ENCODE results near the gene DCPS.
A peak's percentile ranks its signal among the peaks of the same experiment; 100 is the strongest.

The DCPS gene

DNA sequence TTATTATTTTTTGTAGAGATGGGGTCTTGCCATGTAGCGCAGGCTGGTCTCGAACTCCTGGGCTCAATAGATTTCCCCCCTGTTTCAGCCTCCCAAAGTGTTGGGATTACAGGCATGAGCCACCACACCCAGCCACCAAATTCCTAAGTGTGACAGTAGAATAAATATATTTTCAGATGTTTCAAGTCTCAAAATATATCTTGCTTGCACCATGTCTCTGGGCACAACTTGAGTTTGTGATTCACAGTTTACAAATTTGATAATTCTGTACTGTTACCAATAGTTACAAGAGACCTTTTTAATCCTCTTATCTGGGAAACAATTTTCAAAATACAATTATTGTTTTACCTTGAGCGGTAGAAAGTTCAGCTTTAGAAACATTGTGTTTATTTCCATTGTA is 19.1 kb downstream of the DCPS start:
- intact Hi-C loops (cut with DNase I), result no loop called here
- DNase-seq, result peak in 1 of 10 donors; percentile 5

DNA sequence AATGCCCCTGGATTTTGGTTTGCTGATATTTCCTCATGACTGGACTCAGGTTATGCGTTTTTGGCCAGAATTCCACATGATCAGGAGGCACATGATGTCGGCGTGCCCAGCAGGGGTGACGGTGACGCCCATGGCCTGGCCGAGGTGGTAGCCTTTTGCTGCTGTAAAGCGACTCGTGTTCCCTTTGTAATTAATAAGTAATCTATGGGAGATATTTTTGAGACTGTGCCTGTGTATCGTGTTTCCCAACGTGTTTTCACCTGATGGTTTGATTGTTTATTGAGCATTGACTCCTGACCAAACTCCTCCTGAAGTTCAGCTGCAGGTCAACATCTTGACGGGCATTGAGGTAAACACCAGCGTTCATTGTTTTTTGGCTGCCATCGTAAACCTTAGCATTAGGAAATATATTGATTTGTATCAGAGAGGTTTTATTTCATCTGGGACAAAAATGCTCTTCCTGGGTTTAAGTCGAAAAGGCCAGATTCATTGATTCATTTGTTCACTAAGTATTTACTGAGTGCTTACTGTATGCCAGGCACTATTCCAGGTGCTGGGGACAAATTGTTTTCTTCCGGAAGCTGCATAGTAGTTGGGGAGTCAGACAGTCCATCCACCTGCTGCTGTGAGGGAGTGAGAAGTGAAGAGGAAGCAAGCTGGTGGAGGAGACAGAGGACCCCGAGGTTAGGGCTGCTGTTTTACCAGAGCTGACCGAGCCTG is 23.6 kb downstream of the DCPS start:
- DNase-seq, result peak in 2 of 10 donors; percentile 14 to 45
- intact Hi-C loops (cut with DNase I), result no loop called here

GRCh38 chr11:126328001-126328390 is 24.1 kb downstream of the DCPS start:
- intact Hi-C loops (cut with DNase I), result no loop called here
- DNase-seq, result peak in 2 of 10 donors; percentile 62 to 77

- intact Hi-C loops (cut with DNase I), result no loop called here
- DNase-seq, result peak in 2 of 10 donors; percentile 63 to 65
These were observed 24.6 kb downstream of the DCPS start for GRCh38 chr11:126328444-126328843.

GRCh38 chr11:126328938-126329643 is 25.2 kb downstream of the DCPS start:
- DNase-seq, result peak in 2 of 10 donors; percentile 40 to 54
- intact Hi-C loops (cut with DNase I), result no loop called here

GRCh38 chr11:126329644-126330211 is 25.9 kb downstream of the DCPS start:
- DNase-seq, result peak in 1 of 10 donors; percentile 13
- intact Hi-C loops (cut with DNase I), result no loop called here

DNA sequence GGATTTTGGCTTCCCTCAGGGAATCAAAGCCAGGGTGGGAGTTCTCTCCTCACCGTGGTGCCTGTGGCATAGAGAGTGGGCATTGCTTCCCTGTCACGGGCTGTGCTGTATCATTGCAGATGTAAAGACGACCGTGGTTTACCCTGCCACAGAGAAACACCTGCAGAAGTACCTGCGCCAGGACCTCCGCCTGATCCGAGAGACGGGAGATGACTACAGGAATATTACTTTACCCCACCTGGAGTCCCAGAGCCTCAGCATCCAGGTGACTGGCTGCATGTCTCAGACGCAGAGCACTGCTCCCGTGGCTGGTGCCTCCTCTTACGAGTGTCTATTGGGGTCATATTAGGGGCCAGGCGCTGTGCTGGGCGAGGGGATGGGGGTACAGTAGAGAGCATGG is 27.4 kb downstream of the DCPS start:
- intact Hi-C loops (cut with DNase I), result no loop called here

GRCh38 chr11:126332221-126332711 is 28.4 kb downstream of the DCPS start:
- peak in 5 of 10 donors; percentile 33 to 87 (median 43) for DNase-seq

More for the DNA sequence above, 27.4 kb downstream of the DCPS start:
- peak in 2 of 10 donors; percentile 43 to 46 for DNase-seq

GRCh38 chr11:126333142-126333541 is 29.3 kb downstream of the DCPS start:
- intact Hi-C loops (cut with DNase I), result no loop called here
- no peak for DNase-seq

More at GRCh38 chr11:126332221-126332711, 28.4 kb downstream of the DCPS start:
- intact Hi-C loops (cut with DNase I), result no loop called here

- peak in 2 of 10 donors; percentile 24 to 55 for DNase-seq
- intact Hi-C loops (cut with DNase I), result no loop called here
These were observed 31.0 kb downstream of the DCPS start for GRCh38 chr11:126334659-126335462.

DNA sequence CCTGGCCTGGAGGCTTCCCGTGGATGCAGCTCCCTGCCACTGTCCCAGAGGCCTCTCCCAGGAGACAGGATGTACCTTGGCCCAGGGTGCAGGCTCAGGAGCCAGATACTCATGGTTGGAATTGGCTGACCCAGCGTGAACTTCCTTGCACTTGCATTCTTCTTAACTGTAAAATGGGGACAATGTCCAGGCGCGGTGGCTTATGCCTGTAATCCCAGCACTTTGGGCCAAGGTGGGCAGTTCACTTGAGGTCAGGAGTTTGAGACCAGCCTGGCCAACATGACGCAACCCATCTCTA is 31.6 kb downstream of the DCPS start:
- intact Hi-C loops (cut with DNase I), result no loop called here
- DNase-seq, result peak in 2 of 10 donors; percentile 19 to 52

- DNase-seq, result no peak
- intact Hi-C loops (cut with DNase I), result no loop called here
These were observed 32.3 kb downstream of the DCPS start for GRCh38 chr11:126336138-126336541.

DNA sequence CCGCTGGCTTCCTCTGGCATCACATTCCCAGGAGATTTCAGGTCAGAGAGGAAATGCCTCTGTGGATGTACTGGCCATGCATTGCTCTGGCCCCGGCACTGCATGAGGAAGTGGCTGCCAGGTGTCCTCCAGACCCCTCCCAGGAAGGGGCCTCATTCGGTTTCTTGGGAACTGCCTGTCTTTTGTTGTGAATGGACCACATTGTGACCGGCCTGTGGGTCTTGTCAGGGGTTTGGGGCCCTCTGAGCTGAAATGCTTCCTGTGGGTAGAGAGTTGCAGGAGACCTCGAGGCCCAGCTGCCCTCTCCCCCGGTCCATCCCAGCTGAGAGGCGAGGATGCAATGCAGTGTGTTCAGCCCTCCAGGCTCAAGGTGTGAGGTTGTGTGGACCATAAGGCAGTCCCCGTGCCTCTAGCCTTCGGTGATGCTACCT is 32.8 kb downstream of the DCPS start:
- peak in 2 of 10 donors; percentile 16 to 27 for DNase-seq
- intact Hi-C loops (cut with DNase I), result no loop called here

DNA sequence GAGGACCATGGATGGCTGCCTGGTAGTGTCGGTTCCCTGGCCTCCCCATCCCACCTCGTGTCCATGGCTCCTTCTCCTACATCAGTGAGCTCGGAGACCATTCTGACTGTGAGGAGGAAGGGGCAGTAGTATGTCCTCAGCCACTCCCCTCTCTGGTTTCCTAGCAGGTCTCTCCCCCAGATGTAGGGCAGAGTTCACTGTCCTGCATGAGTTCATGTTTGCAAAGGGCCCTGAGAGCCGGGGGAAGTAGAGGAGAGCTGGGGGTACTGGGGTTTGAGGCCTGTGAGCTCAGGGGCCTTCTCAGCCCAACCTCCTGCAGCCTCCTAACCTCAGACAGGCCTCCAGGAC is 33.2 kb downstream of the DCPS start:
- peak in 1 of 10 donors; percentile 34 for DNase-seq
- intact Hi-C loops (cut with DNase I), result no loop called here

DNA sequence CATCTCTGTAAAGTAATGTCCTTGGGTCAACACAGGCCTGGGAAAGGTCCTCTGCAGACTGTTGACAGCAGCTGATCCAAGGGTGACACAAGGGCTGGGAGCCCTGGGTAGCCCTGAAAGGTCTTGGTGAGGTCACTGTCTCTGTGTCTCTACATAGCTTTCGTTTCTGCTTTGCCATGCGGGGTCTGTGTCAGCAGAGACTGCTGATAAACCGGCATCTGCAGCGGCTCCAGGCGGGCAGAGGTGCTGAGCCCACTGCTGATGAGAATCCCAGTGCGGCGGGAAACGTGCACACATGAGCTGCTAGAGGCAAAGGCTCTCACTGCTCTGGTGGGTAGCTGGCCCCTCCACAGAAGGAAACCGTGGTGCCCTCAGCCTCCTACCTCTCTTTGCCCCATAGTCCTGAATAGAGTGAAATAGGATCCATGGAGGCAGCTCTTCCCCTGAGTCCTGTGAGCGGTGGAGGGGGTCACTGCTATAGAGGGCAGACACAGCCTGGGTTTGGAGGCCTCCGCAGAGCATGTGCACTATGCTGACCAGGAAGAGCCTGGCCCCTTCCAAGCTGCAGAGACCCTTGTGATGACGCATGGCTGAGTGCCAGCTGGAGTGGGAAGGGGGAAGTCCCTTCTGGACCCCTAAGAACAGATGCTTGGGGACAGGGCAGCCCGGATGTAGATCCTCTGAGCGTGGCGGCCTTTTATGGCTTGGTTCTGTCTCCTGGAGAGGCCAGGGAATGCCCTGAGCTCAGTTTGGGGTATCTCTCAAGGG is 33.8 kb downstream of the DCPS start:
- intact Hi-C loops (cut with DNase I), result no loop called here
- peak in 2 of 10 donors; percentile 55 to 76 for DNase-seq

- intact Hi-C loops (cut with DNase I), result no loop called here
- peak in 2 of 10 donors; percentile 14 to 55 for DNase-seq
These were observed 34.6 kb downstream of the DCPS start for GRCh38 chr11:126338346-126339055.

DNA sequence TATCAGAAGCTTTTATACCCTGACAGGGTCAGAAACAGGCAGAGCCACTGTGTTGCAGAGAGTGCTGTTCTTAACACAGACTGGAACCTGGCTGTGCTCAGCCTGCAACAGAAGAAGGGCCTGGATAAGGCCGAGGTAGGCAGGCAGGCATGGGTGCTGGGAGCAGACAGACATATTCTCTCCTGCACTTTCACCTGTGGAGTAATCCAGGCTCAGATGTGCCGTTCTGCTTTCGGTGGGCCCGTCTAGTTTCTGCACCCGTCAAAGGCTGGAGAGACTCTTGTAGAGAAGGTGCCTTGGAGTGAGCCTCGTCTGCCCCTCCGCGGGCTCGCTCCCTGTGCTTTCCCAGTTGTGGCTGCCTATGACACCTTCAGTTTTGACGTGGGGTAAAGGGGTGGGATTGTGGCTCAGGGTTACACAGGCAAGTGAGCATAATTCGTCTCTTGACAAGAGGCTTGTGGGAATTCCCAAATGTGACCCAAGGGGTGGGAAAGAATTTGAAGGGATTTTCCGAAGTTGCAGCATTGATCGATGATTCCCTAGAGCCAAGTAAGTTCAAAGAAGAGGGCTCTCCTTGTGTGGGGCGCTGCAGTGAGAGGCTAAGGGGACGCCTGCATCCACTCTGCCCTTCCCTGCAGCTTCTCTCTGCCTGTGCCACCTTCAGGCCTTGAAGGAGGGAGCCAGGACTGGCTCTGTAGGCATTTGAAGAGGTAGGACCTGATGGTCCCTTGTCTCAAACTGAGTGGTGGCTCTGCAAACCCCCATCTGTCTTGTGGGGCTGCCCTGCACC is 35.4 kb downstream of the DCPS start:
- intact Hi-C loops (cut with DNase I), result no loop called here
- peak in 2 of 10 donors; percentile 30 to 57 for DNase-seq

GRCh38 chr11:126339863-126340434 is 36.1 kb downstream of the DCPS start:
- intact Hi-C loops (cut with DNase I), result no loop called here
- peak in 2 of 10 donors; percentile 43 to 58 for DNase-seq
